ENCODE measurements around the gene PCMT1.

GRCh38 chr6:149701714-149702113 is 47.8 kb upstream of the PCMT1 start:
- TF ChIP-seq CTCF (optimal IDR thresholded peaks at IDR 0.05 in 1 of 3, IDR thresholded peaks at IDR 0.05 in 1 of 3, conservative IDR thresholded peaks at IDR 0.05 in 1 of 3; ENCODE audit: extremely low read depth in 1 of 3, insufficient read depth in 2 of 3, low read length in 3 of 3) (no peak), EZH2 (IDR thresholded peaks at IDR 0.05; ENCODE audit: low read length) (no peak)
